ENCODE data around the gene MOB2. TPM values are rescaled to one million over a fixed set of nuclear protein-coding genes. Genes with fewer than 3 reads are reported as not detected.
A peak's percentile ranks its signal among the peaks of the same experiment; 100 is the strongest.

Gene MOB2
- total and polyA plus RNA-seq, 4 donors = 31.6 to 45.2 (median 36.4) TPM

DNA sequence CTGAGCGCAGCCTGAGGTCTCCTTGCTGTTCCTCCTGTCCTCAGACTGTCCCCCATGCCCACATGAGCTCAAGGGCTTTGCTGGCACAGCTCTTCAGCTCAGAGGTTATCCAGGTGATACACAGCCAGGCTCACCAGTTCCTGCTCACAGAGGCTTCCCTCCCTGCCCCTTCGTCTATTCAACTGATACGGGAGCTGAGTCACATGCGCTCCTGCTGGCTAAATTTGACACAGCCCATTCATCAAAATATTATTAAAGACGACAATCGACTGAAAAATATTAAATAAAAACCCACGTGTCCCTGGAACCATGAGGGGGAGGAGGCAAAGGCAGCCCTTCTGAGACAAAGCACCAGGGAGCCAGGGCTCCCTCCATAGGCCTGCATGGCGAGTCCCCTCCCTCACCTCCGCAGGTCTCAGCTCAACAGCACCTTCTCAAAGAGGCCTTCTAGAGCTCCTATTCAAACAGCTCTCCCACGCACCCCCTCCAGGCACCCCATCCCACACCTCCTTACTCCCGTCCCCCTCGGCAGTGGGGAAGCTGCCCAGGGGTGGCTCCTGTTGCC, 45.0 kb upstream of the MOB2 start:
- ATAC-seq (ENCODE audit: insufficient read depth, low FRiP score) (no peak), DNase-seq (no peak)
- 74 to 79% methylated on average over 12 of the region's 12 CpGs for WGBS, 2 donors
- H3K4me1 ChIP-seq (ENCODE audit: control insufficient read depth in 5 of 5, insufficient read depth in 5 of 5, low read length in 5 of 5) = peaks cover 0 to 49% (median 3%) of the 10 kb centered on the region in 5 donors
- TF ChIP-seq, protein P1, sequence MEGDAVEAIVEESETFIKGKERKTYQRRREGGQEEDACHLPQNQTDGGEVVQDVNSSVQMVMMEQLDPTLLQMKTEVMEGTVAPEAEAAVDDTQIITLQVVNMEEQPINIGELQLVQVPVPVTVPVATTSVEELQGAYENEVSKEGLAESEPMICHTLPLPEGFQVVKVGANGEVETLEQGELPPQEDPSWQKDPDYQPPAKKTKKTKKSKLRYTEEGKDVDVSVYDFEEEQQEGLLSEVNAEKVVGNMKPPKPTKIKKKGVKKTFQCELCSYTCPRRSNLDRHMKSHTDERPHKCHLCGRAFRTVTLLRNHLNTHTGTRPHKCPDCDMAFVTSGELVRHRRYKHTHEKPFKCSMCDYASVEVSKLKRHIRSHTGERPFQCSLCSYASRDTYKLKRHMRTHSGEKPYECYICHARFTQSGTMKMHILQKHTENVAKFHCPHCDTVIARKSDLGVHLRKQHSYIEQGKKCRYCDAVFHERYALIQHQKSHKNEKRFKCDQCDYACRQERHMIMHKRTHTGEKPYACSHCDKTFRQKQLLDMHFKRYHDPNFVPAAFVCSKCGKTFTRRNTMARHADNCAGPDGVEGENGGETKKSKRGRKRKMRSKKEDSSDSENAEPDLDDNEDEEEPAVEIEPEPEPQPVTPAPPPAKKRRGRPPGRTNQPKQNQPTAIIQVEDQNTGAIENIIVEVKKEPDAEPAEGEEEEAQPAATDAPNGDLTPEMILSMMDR (IDR thresholded peaks at IDR 0.05; ENCODE audit: control extremely low read depth, extremely low read depth) = no peak
- H3K27ac ChIP-seq (ENCODE audit: low read depth in 1 of 2, low read length in 1 of 2) = peak overlapping the region in 1 of 2 donors; percentile 73
- H3K9ac ChIP-seq (ENCODE audit: insufficient read depth in 1 of 2, low read length in 2 of 2) = no peak overlapping the region
- H3K36me3 ChIP-seq (ENCODE audit: control insufficient read depth in 4 of 4, insufficient read depth in 4 of 4, low read length in 4 of 4) = peaks cover 0 to 11% (median 0%) of the 10 kb centered on the region in 4 donors
- H3K4me3 ChIP-seq = no peak overlapping the region
- H3K27me3 ChIP-seq (ENCODE audit: control insufficient read depth in 3 of 3, insufficient read depth in 3 of 3, low read length in 2 of 3) = no peaks in the 10 kb centered on the region
- H3K9me3 ChIP-seq (ENCODE audit: control insufficient read depth in 4 of 4, insufficient read depth in 3 of 4, low read length in 3 of 4) = no peaks in the 10 kb centered on the region

DNA sequence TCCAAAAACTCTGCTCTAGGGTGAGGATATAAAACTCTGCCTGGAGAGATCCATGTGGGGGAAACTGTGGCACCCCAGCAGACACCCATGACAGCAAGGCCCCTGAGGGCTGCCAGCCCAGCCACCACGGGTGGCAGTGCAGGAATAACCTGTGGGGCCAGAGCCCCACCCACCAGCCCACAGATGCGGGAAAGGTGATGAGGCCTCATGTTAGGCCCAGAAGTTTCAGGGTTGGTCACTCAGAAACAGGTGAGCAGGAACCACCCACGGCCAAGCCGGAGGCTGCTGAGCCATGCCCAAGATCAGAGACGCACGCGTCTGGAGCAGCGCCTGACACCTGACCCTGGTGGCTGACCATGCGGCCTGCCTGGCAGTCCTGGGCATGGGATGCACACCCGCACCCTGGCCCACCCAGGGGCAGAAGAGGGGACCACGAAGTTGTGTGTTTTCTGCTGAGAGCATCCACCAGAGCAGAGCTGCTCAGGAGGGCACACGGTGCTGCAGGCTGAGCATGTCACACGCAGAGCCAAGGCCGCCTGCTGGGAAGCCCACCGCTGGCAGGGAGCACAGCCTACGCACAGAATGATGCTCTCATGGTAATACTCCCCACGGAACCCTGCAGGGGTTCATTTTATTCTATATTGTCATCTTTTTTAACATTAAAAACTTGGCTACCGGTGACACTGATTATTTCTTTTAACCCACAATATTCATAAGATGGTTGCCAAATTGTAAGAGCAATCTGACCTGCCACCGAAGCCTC, 44.3 kb upstream of the MOB2 start:
- WGBS, 2 donors = 92 to 95% methylated on average over 18 to 19 of the region's 19 CpGs
- ATAC-seq (ENCODE audit: insufficient read depth, low FRiP score) (no peak), DNase-seq (no peak)
- Histone ChIP-seq H3K4me1 (ENCODE audit: control insufficient read depth in 5 of 5, insufficient read depth in 5 of 5, low read length in 5 of 5) (peaks cover 0 to 49% (median 0%) of the 10 kb centered on the region in 5 donors), H3K36me3 (ENCODE audit: control insufficient read depth in 4 of 4, insufficient read depth in 4 of 4, low read length in 4 of 4) (peaks cover 0 to 11% (median 0%) of the 10 kb centered on the region in 4 donors), H3K27ac (ENCODE audit: low read depth in 1 of 2, low read length in 1 of 2) (peak overlapping the region in 1 of 2 donors; percentile 73), H3K4me3 (no peak overlapping the region), H3K9me3 (ENCODE audit: control insufficient read depth in 4 of 4, insufficient read depth in 3 of 4, low read length in 3 of 4) (no peaks in the 10 kb centered on the region), H3K9ac (ENCODE audit: insufficient read depth in 1 of 2, low read length in 2 of 2) (no peak overlapping the region), H3K27me3 (ENCODE audit: control insufficient read depth in 3 of 3, insufficient read depth in 3 of 3, low read length in 2 of 3) (no peaks in the 10 kb centered on the region)
- TF ChIP-seq, protein P1 (IDR thresholded peaks at IDR 0.05; ENCODE audit: control extremely low read depth, extremely low read depth) = no peak

DNA sequence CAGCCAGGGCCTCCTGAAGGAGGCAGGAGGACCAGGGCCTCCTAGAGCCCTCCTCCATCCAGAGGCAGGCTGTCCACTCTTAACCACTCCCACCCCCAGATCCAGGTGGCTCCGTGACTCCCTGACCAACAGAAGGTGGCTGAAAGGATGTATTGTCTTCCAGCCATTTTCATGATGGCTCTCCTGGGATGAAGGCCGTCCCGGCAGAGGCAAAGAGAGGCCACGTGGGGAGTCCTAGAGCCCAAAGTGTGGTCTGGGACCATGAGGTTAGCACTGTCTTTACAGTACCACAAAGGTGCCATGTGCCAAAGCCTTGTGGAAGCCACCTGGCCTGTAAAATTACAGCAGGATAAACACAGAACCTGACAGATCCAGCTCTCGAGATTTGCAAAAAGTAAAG, 43.2 kb upstream of the MOB2 start:
- TF ChIP-seq, protein P1 (IDR thresholded peaks at IDR 0.05; ENCODE audit: control extremely low read depth, extremely low read depth) = no peak
- ATAC-seq (ENCODE audit: insufficient read depth, low FRiP score) (no peak), DNase-seq (no peak)
- Histone ChIP-seq H3K4me1 (ENCODE audit: control insufficient read depth in 5 of 5, insufficient read depth in 5 of 5, low read length in 5 of 5) (peaks cover 0 to 47% (median 0%) of the 10 kb centered on the region in 5 donors), H3K27me3 (ENCODE audit: control insufficient read depth in 3 of 3, insufficient read depth in 3 of 3, low read length in 2 of 3) (no peaks in the 10 kb centered on the region), H3K36me3 (ENCODE audit: control insufficient read depth in 4 of 4, insufficient read depth in 4 of 4, low read length in 4 of 4) (peaks cover 0 to 11% (median 0%) of the 10 kb centered on the region in 4 donors), H3K9me3 (ENCODE audit: control insufficient read depth in 4 of 4, insufficient read depth in 3 of 4, low read length in 3 of 4) (no peaks in the 10 kb centered on the region), H3K4me3 (no peak overlapping the region), H3K9ac (ENCODE audit: insufficient read depth in 1 of 2, low read length in 2 of 2) (no peak overlapping the region), H3K27ac (ENCODE audit: low read depth in 1 of 2, low read length in 1 of 2) (no peak overlapping the region)
- WGBS, 2 donors = 82 to 91% methylated on average over 5 of the region's 5 CpGs
